WTC11 (cell line): ENCODE results near the gene PTP4A2. TPM values are rescaled to one million over a fixed set of nuclear protein-coding genes. Genes with fewer than 3 reads are reported as not detected.

Experiments used
- CTCF ChIP-seq: fragments of 200-600 bp; IDR thresholded peaks from 2 replicates; pipeline ENCODE4 v1.8.0; 2022; ENCODE audit warnings: antibody characterized with exemption
- NR2C2 ChIP-seq: sonication (generic); formaldehyde crosslinking; IDR thresholded peaks from 2 replicates; pipeline ENCODE4 v1.8.0; 2022; ENCODE audit warnings: mild to moderate bottlenecking, missing genetic modification reagents
- OVOL2 ChIP-seq: fragments of 250-450 bp; sonication (Bioruptor Pico); IDR thresholded peaks from 2 replicates; pipeline ENCODE4 v1.9.0; 2021; ENCODE audit warnings: mild to moderate bottlenecking, borderline replicate concordance
- TCF7 ChIP-seq: sonication (generic); formaldehyde crosslinking; IDR thresholded peaks from 2 replicates; pipeline ENCODE4 v1.8.0; 2022; ENCODE audit warnings: mild to moderate bottlenecking, low read depth, missing genetic modification reagents, moderate library complexity
- ZNF219 ChIP-seq: sonication (generic); formaldehyde crosslinking; IDR thresholded peaks from 2 replicates; pipeline ENCODE4 v1.8.0; 2023; ENCODE audit warnings: missing genetic modification reagents, mild to moderate bottlenecking, borderline replicate concordance
- total RNA-seq: library from RNA; stranded (reverse); gene quantifications from 3 replicates; pipeline ENCODE4 v1.2.3, GENCODE V29; 2021
- TF ChIP-seq, protein P1 (sequence below): fragments of 250-450 bp; sonication (Bioruptor Pico); conservative IDR thresholded peaks from 2 replicates; pipeline ENCODE4 v1.9.0; 2021; ENCODE audit warnings: mild to moderate bottlenecking
- TF ChIP-seq, protein P2 (sequence below): sonication (generic); formaldehyde crosslinking; IDR thresholded peaks from 2 replicates; pipeline ENCODE4 v1.8.1; 2023; ENCODE audit warnings: mild to moderate bottlenecking, missing genetic modification reagents, moderate library complexity
- TF ChIP-seq, protein P3 (sequence below): sonication (generic); formaldehyde crosslinking; IDR thresholded peaks from 2 replicates; pipeline ENCODE4 v1.8.0; 2022; ENCODE audit warnings: missing genetic modification reagents
- TF ChIP-seq, protein P4 (sequence below): fragments of 250-450 bp; sonication (Bioruptor Pico); IDR thresholded peaks from 2 replicates; pipeline ENCODE4 v1.9.0; 2021; ENCODE audit warnings: mild to moderate bottlenecking
- TF ChIP-seq, protein P5 (sequence below): sonication (generic); formaldehyde crosslinking; IDR thresholded peaks from 2 replicates; pipeline ENCODE4 v1.8.1; 2023; ENCODE audit warnings: mild to moderate bottlenecking, missing genetic modification reagents, borderline replicate concordance

The PTP4A2 gene
- total RNA-seq, 1 experiment from 2014 or later = 172 TPM

DNA sequence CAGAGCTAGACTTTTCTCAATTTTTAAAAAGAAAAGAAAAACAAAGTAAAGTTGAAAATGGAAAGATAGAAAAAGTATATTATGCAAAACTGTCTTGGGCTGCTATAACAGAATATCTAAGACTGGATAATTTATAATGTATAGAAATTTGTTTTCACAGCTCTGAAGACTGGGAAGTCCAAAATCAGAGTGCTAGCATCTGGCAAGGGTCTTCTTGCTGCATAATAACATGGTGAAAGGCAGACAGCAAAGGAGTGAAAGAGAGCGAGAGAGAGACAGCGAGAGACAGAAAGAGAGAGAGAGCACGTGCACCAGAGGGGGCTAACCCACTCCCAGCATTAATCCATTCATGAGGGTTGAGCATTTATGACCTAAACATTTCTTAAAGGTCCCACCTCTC lies 63.2 kb downstream of the PTP4A2 start (continued):
- TF ChIP-seq, protein P1, sequence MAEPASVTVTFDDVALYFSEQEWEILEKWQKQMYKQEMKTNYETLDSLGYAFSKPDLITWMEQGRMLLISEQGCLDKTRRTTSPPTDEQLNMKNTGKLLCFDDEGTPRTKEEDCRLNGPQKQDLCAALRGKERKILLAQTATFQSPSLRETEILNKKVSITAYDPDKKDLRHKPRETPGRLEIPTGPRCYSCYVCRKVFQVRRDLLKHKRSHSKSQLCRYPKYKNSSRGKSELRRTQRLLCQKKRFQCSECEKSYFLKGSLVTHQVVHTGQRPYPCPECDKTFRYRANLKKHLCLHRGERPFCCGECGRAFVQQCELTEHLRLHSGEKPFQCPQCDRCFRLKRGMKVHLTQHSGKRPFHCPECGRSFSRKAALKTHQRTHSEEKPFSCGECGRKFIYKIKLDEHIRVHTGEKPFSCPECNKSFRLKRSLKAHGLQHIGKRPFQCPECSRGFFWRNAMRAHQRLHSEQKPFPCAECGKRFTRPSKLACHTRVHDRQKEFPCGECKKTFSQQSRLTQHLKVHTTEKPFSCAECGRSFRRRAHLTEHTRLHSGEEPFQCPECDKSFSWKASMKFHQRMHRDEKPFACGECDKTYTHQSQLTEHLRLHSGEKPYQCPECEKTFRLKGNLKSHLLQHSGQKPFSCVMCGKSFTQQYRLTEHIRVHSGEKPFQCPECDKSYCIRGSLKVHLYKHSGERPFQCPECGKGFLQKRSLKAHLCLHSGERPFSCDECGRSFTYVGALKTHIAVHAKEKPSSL (CRISPR knock-in tag) = no peak
- TF ChIP-seq TCF7 (CRISPR knock-in tag) (no peak), NR2C2 (CRISPR knock-in tag) (no peak), ZNF219 (no peak), OVOL2 (CRISPR knock-in tag) (no peak), CTCF (no peak)
- TF ChIP-seq, protein P2, sequence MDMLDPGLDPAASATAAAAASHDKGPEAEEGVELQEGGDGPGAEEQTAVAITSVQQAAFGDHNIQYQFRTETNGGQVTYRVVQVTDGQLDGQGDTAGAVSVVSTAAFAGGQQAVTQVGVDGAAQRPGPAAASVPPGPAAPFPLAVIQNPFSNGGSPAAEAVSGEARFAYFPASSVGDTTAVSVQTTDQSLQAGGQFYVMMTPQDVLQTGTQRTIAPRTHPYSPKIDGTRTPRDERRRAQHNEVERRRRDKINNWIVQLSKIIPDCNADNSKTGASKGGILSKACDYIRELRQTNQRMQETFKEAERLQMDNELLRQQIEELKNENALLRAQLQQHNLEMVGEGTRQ = no peak
- TF ChIP-seq, protein P3, sequence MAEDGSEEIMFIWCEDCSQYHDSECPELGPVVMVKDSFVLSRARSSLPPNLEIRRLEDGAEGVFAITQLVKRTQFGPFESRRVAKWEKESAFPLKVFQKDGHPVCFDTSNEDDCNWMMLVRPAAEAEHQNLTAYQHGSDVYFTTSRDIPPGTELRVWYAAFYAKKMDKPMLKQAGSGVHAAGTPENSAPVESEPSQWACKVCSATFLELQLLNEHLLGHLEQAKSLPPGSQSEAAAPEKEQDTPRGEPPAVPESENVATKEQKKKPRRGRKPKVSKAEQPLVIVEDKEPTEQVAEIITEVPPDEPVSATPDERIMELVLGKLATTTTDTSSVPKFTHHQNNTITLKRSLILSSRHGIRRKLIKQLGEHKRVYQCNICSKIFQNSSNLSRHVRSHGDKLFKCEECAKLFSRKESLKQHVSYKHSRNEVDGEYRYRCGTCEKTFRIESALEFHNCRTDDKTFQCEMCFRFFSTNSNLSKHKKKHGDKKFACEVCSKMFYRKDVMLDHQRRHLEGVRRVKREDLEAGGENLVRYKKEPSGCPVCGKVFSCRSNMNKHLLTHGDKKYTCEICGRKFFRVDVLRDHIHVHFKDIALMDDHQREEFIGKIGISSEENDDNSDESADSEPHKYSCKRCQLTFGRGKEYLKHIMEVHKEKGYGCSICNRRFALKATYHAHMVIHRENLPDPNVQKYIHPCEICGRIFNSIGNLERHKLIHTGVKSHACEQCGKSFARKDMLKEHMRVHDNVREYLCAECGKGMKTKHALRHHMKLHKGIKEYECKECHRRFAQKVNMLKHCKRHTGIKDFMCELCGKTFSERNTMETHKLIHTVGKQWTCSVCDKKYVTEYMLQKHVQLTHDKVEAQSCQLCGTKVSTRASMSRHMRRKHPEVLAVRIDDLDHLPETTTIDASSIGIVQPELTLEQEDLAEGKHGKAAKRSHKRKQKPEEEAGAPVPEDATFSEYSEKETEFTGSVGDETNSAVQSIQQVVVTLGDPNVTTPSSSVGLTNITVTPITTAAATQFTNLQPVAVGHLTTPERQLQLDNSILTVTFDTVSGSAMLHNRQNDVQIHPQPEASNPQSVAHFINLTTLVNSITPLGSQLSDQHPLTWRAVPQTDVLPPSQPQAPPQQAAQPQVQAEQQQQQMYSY (CRISPR knock-in tag) = no peak
- TF ChIP-seq, protein P4, sequence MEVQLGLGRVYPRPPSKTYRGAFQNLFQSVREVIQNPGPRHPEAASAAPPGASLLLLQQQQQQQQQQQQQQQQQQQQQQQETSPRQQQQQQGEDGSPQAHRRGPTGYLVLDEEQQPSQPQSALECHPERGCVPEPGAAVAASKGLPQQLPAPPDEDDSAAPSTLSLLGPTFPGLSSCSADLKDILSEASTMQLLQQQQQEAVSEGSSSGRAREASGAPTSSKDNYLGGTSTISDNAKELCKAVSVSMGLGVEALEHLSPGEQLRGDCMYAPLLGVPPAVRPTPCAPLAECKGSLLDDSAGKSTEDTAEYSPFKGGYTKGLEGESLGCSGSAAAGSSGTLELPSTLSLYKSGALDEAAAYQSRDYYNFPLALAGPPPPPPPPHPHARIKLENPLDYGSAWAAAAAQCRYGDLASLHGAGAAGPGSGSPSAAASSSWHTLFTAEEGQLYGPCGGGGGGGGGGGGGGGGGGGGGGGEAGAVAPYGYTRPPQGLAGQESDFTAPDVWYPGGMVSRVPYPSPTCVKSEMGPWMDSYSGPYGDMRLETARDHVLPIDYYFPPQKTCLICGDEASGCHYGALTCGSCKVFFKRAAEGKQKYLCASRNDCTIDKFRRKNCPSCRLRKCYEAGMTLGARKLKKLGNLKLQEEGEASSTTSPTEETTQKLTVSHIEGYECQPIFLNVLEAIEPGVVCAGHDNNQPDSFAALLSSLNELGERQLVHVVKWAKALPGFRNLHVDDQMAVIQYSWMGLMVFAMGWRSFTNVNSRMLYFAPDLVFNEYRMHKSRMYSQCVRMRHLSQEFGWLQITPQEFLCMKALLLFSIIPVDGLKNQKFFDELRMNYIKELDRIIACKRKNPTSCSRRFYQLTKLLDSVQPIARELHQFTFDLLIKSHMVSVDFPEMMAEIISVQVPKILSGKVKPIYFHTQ (CRISPR knock-in tag) = no peak
- TF ChIP-seq, protein P5, sequence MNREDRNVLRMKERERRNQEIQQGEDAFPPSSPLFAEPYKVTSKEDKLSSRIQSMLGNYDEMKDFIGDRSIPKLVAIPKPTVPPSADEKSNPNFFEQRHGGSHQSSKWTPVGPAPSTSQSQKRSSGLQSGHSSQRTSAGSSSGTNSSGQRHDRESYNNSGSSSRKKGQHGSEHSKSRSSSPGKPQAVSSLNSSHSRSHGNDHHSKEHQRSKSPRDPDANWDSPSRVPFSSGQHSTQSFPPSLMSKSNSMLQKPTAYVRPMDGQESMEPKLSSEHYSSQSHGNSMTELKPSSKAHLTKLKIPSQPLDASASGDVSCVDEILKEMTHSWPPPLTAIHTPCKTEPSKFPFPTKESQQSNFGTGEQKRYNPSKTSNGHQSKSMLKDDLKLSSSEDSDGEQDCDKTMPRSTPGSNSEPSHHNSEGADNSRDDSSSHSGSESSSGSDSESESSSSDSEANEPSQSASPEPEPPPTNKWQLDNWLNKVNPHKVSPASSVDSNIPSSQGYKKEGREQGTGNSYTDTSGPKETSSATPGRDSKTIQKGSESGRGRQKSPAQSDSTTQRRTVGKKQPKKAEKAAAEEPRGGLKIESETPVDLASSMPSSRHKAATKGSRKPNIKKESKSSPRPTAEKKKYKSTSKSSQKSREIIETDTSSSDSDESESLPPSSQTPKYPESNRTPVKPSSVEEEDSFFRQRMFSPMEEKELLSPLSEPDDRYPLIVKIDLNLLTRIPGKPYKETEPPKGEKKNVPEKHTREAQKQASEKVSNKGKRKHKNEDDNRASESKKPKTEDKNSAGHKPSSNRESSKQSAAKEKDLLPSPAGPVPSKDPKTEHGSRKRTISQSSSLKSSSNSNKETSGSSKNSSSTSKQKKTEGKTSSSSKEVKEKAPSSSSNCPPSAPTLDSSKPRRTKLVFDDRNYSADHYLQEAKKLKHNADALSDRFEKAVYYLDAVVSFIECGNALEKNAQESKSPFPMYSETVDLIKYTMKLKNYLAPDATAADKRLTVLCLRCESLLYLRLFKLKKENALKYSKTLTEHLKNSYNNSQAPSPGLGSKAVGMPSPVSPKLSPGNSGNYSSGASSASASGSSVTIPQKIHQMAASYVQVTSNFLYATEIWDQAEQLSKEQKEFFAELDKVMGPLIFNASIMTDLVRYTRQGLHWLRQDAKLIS (CRISPR knock-in tag) = no peak
